Stimulated activated CD4-positive, alpha-beta T cell treated with anti-CD3 and anti-CD28 coated beads, Interleukin-1b, Interleukin-23, amount 100 ng/mL, for 48 hours (primary cell): ENCODE data around the gene LNX1.

Experiments
- DNase-seq: peaks from one replicate; pipeline ENCODE4 v3.0.0-alpha.2; 2020

LNX1 gene

GRCh38 chr4:53591372-53591892 lies at the start of gene LNX1:
Gene LNX1, minus strand, starts transcription at chr4:53591486. Its CDS starts 17,484 bp downstream, at chr4:53574002.
- DNase-seq, result no peak

- DNase-seq, result no peak
Observed at GRCh38 chr4:53640576-53641453, 49.5 kb upstream of the LNX1 start.

- DNase-seq, result no peak
Observed at GRCh38 chr4:53638919-53639318, 47.6 kb upstream of the LNX1 start.

- DNase-seq, result no peak
Observed at GRCh38 chr4:53637348-53637747, 46.1 kb upstream of the LNX1 start.

- DNase-seq, result no peak
Observed at GRCh38 chr4:53635697-53636483, 44.6 kb upstream of the LNX1 start.

GRCh38 chr4:53633608-53634007 lies 42.3 kb upstream of the LNX1 start:
- no peak for DNase-seq

- DNase-seq, result no peak
Observed at GRCh38 chr4:53629296-53629695, 38.0 kb upstream of the LNX1 start.

- DNase-seq, result no peak
Observed at GRCh38 chr4:53626491-53626890, 35.2 kb upstream of the LNX1 start.

GRCh38 chr4:53625888-53626287 lies 34.6 kb upstream of the LNX1 start:
- DNase-seq, result no peak

GRCh38 chr4:53622739-53623151 lies 31.5 kb upstream of the LNX1 start:
- DNase-seq, result no peak

GRCh38 chr4:53620956-53621355 lies 29.7 kb upstream of the LNX1 start:
- DNase-seq, result no peak

- DNase-seq, result no peak
Observed at GRCh38 chr4:53619431-53619830, 28.1 kb upstream of the LNX1 start.

- no peak for DNase-seq
Observed at GRCh38 chr4:53618321-53618720, 27.0 kb upstream of the LNX1 start.

- no peak for DNase-seq
Observed at GRCh38 chr4:53617101-53617680, 25.9 kb upstream of the LNX1 start.

- DNase-seq, result no peak
Observed at GRCh38 chr4:53616219-53616618, 24.9 kb upstream of the LNX1 start.

- no peak for DNase-seq
Observed at GRCh38 chr4:53614591-53614990, 23.3 kb upstream of the LNX1 start.

- no peak for DNase-seq
Observed at GRCh38 chr4:53613428-53613827, 22.1 kb upstream of the LNX1 start.

GRCh38 chr4:53608649-53609048 lies 17.4 kb upstream of the LNX1 start:
- no peak for DNase-seq

- DNase-seq, result no peak
Observed at GRCh38 chr4:53608242-53608641, 17.0 kb upstream of the LNX1 start.

- no peak for DNase-seq
Observed at GRCh38 chr4:53605783-53606182, 14.5 kb upstream of the LNX1 start.

GRCh38 chr4:53602390-53602789 lies 11.1 kb upstream of the LNX1 start:
- no peak for DNase-seq

GRCh38 chr4:53601251-53601764 lies 10.0 kb upstream of the LNX1 start:
- DNase-seq, result no peak

- DNase-seq, result no peak
Observed at GRCh38 chr4:53599632-53600031, 8.3 kb upstream of the LNX1 start.
